Uterus (tissue), 2 donors: ENCODE measurements around the gene CSGALNACT2.

Experiments used
- CTCF ChIP-seq, 4 experiments: fragments of 200-600 bp in 2 of 4; fragments of 450-650 bp in 2 of 4; sonication (generic) in 2 of 4; IDR thresholded peaks; one replicate each; pipeline ENCODE4 v1.5.1; 2016 to 2019; ENCODE audit warnings: antibody characterized with exemption in 4 of 4, mild to moderate bottlenecking in 2 of 4, moderate library complexity in 1 of 4
- POLR2A ChIP-seq, 2 donors: fragments of 450-650 bp; IDR thresholded peaks; one replicate each; pipeline ENCODE4 v1.6.1; 2016; ENCODE audit warnings: antibody characterized with exemption in 2 of 2, mild to moderate bottlenecking in 1 of 2, moderate library complexity in 1 of 2

- TF ChIP-seq CTCF (IDR thresholded peaks at IDR 0.05) = no peak
- TF ChIP-seq POLR2A (IDR thresholded peaks at IDR 0.05) = no peak
Observed at GRCh38 chr10:43105956-43106229, 32.4 kb upstream of the CSGALNACT2 start.
